Mesenchymal stem cell (in vitro differentiated cells and primary cell): ENCODE results near the gene NUP42.

ENCODE experiments used
- DNase-seq: peaks from one replicate; pipeline ENCODE4 v3.0.0-alpha.2; 2013
- H2AFZ ChIP-seq: one replicate; pipeline ENCODE4 v1.6.1; 2013; ENCODE audit warnings: low read depth, mild to moderate bottlenecking, control low read depth, inconsistent platforms, low read length, moderate library complexity
- H2AK5ac ChIP-seq: 2 replicates; pipeline ENCODE4 v1.6.1; 2013; ENCODE audit warnings: low read length, moderate library complexity, mild to moderate bottlenecking, inconsistent platforms; ENCODE audit not compliant: severe bottlenecking
- H2BK120ac ChIP-seq: one replicate; pipeline ENCODE4 v1.6.1; 2013; ENCODE audit warnings: low read depth, mild to moderate bottlenecking, inconsistent platforms, low read length, moderate library complexity
- H2BK12ac ChIP-seq, 2 experiments: one replicate each; pipeline ENCODE4 v1.6.1; 2013; ENCODE audit warnings: inconsistent platforms in 2 of 2, low read length in 2 of 2, mild to moderate bottlenecking in 2 of 2, moderate library complexity in 2 of 2, control low read depth in 1 of 2
- H2BK15ac ChIP-seq: one replicate; pipeline ENCODE4 v1.6.1; 2013; ENCODE audit warnings: mild to moderate bottlenecking, low read depth, inconsistent platforms; ENCODE audit not compliant: poor library complexity, severe bottlenecking
- H2BK5ac ChIP-seq: 2 replicates; pipeline ENCODE4 v1.6.1; 2013; ENCODE audit warnings: low read depth, mild to moderate bottlenecking, low read length, control low read depth, inconsistent platforms; ENCODE audit not compliant: poor library complexity, severe bottlenecking
- H3K14ac ChIP-seq, 2 experiments: one replicate each; pipeline ENCODE4 v1.6.1; 2013; ENCODE audit warnings: inconsistent platforms in 2 of 2, low read length in 2 of 2, control low read depth in 1 of 2, mild to moderate bottlenecking in 1 of 2, moderate library complexity in 1 of 2
- H3K18ac ChIP-seq, 2 experiments: one replicate each; pipeline ENCODE4 v1.6.1; 2013; ENCODE audit warnings: inconsistent platforms in 2 of 2, low read length in 2 of 2, control low read depth in 1 of 2, low read depth in 1 of 2, mild to moderate bottlenecking in 1 of 2
- H3K23ac ChIP-seq, 2 experiments: one replicate each; pipeline ENCODE4 v1.6.1; 2013; ENCODE audit warnings: inconsistent platforms in 2 of 2, low read length in 2 of 2, mild to moderate bottlenecking in 2 of 2, moderate library complexity in 2 of 2, control low read depth in 1 of 2
- H3K27ac ChIP-seq: 2 replicates; pipeline ENCODE4 v1.5.1; 2013; ENCODE audit warnings: mild to moderate bottlenecking, moderate library complexity, low read length, control low read depth, inconsistent platforms; ENCODE audit not compliant: poor library complexity, severe bottlenecking
- H3K27me3 ChIP-seq, 2 experiments: 2 replicates each; pipeline versions ENCODE4 v1.6.1 to v1.7.0; 2013; ENCODE audit warnings: low read length in 2 of 2, mild to moderate bottlenecking in 2 of 2, moderate library complexity in 2 of 2, control low read depth in 1 of 2, inconsistent platforms in 1 of 2; ENCODE audit not compliant: control insufficient read depth in 1 of 2, insufficient read depth in 1 of 2
- H3K36me3 ChIP-seq, 2 experiments: 2 replicates each; pipeline versions ENCODE4 v1.6.1 to v1.7.0; 2013; ENCODE audit warnings: low read length in 2 of 2, control low read depth in 1 of 2, inconsistent platforms in 1 of 2, low read depth in 1 of 2, mild to moderate bottlenecking in 1 of 2; ENCODE audit not compliant: insufficient read depth in 2 of 2, control insufficient read depth in 1 of 2
- H3K4ac ChIP-seq, 2 experiments: one replicate each; pipeline ENCODE4 v1.6.1; 2013; ENCODE audit warnings: inconsistent platforms in 2 of 2, low read length in 2 of 2, mild to moderate bottlenecking in 2 of 2, moderate library complexity in 2 of 2, control low read depth in 1 of 2, low read depth in 1 of 2
- H3K4me1 ChIP-seq: 2 replicates; pipeline ENCODE4 v1.6.1; 2013; ENCODE audit warnings: low read depth, low read length, control low read depth; ENCODE audit not compliant: control insufficient read depth, insufficient read depth
- H3K4me2 ChIP-seq: 2 replicates; pipeline ENCODE4 v1.6.1; 2013; ENCODE audit warnings: low read length, mild to moderate bottlenecking, inconsistent platforms; ENCODE audit not compliant: poor library complexity, severe bottlenecking
- H3K4me3 ChIP-seq, 2 experiments: 2 replicates each; pipeline versions ENCODE4 v1.5.1 to v1.7.0; 2013; ENCODE audit warnings: low read length in 2 of 2, mild to moderate bottlenecking in 2 of 2, control low read depth in 1 of 2, low read depth in 1 of 2; ENCODE audit not compliant: insufficient read depth in 1 of 2
- H3K79me1 ChIP-seq: replicated peaks from 2 replicates; pipeline ENCODE4 v1.6.1; 2013; ENCODE audit warnings: mild to moderate bottlenecking, control low read depth, low read length, inconsistent platforms; ENCODE audit not compliant: poor library complexity, severe bottlenecking
- H3K9ac ChIP-seq: 2 replicates; pipeline ENCODE4 v1.7.0; 2013; ENCODE audit warnings: mild to moderate bottlenecking, low read length, moderate library complexity
- H3K9me3 ChIP-seq: 2 replicates; pipeline ENCODE4 v1.7.0; 2013; ENCODE audit warnings: mild to moderate bottlenecking, low read length; ENCODE audit not compliant: control insufficient read depth
- H4K8ac ChIP-seq: one replicate; pipeline ENCODE4 v1.6.1; 2013; ENCODE audit warnings: inconsistent platforms, mild to moderate bottlenecking, low read length, moderate library complexity
- H4K91ac ChIP-seq: one replicate; pipeline ENCODE4 v1.6.1; 2013; ENCODE audit warnings: mild to moderate bottlenecking, low read length, inconsistent platforms
- WGBS: methylation state at CpG from one replicate; pipeline ENCODE4 v1.1.7; 2013; ENCODE audit warnings: mixed read lengths; 5-methylcytosine and 5-hydroxymethylcytosine counted together

The NUP42 gene

GRCh38 chr7:23235813-23236221 is 54.0 kb downstream of the NUP42 start:
- Histone ChIP-seq H3K9ac (no peak overlapping the region), H2BK15ac (no peak overlapping the region), H2BK12ac (no peak overlapping the region), H3K36me3 (no peaks in the 10 kb centered on the region), H2AFZ (no peak overlapping the region), H3K4me3 (no peak overlapping the region), H2BK5ac (no peak overlapping the region), H3K27me3 (no peaks in the 10 kb centered on the region), H3K79me1 (no peaks in the 10 kb centered on the region), H3K9me3 (no peaks in the 10 kb centered on the region), H3K4ac (no peak overlapping the region), H2BK120ac (no peak overlapping the region), H4K91ac (no peak overlapping the region), H3K4me2 (no peak overlapping the region), H4K8ac (no peak overlapping the region), H3K14ac (no peak overlapping the region), H3K18ac (no peak overlapping the region), H3K4me1 (peaks cover 1% of the 10 kb centered on the region), H3K27ac (no peak overlapping the region), H2AK5ac (no peak overlapping the region), H3K23ac (no peak overlapping the region)
- DNase-seq = no peak
- WGBS = 93% methylated on average over 6 of the region's 6 CpGs

GRCh38 chr7:23237000-23237399 is 55.2 kb downstream of the NUP42 start:
- Histone ChIP-seq H2BK15ac (no peak overlapping the region), H4K91ac (no peak overlapping the region), H3K4me1 (peaks cover 1% of the 10 kb centered on the region), H3K36me3 (no peaks in the 10 kb centered on the region), H3K27ac (no peak overlapping the region), H3K4me3 (no peak overlapping the region), H3K27me3 (no peaks in the 10 kb centered on the region), H2AFZ (no peak overlapping the region), H2BK120ac (no peak overlapping the region), H2BK12ac (no peak overlapping the region), H3K23ac (no peak overlapping the region), H3K79me1 (no peaks in the 10 kb centered on the region), H2AK5ac (no peak overlapping the region), H3K14ac (no peak overlapping the region), H3K18ac (no peak overlapping the region), H2BK5ac (no peak overlapping the region), H3K9me3 (no peaks in the 10 kb centered on the region), H3K9ac (no peak overlapping the region), H3K4ac (no peak overlapping the region), H3K4me2 (no peak overlapping the region), H4K8ac (no peak overlapping the region)
- DNase-seq = no peak
- 93% methylated on average over 3 of the region's 3 CpGs for WGBS

DNA sequence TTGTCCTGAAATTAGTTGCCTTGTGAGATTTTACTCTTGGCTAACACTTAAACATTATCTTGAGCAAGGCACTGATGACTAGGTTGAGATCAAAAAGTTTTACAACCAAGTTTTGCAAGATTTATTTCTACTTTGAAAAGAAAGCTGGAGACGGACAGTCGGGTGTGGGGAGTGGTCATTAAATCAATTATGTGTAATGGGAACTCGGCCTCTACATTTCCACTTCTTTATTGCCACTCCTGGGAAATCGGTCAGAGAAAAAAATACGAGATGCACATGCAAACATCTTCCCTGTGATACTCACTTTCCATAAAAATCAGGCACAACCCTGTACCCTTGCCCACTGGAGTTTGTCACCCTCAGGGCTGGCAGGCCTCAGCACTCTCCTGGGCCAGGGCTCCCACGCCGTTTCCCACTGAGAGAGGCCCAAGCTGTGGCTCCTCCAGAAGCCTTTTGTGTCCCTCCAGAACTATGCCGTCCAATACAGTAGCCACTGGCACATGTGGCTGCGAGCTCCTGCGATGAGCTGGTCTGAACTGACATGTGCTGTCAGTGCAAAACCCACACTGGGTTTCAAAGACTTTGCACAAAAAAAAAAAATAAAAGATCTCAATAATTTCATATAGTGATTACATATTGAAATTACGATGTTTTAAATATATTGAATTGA is 57.3 kb downstream of the NUP42 start:
- Histone ChIP-seq H2BK5ac (no peak overlapping the region), H3K36me3 (no peaks in the 10 kb centered on the region), H3K4me1 (peaks cover 1% of the 10 kb centered on the region), H2AK5ac (no peak overlapping the region), H3K4ac (no peak overlapping the region), H3K18ac (no peak overlapping the region), H3K27ac (no peak overlapping the region), H4K8ac (no peak overlapping the region), H3K9me3 (no peaks in the 10 kb centered on the region), H3K27me3 (no peaks in the 10 kb centered on the region), H3K79me1 (no peaks in the 10 kb centered on the region), H2BK120ac (no peak overlapping the region), H3K4me2 (no peak overlapping the region), H2AFZ (no peak overlapping the region), H3K9ac (no peak overlapping the region), H3K14ac (no peak overlapping the region), H2BK15ac (no peak overlapping the region), H2BK12ac (no peak overlapping the region), H3K4me3 (no peak overlapping the region), H4K91ac (no peak overlapping the region), H3K23ac (no peak overlapping the region)
- WGBS = 94% methylated on average over 9 of the region's 11 CpGs
- no peak for DNase-seq

DNA sequence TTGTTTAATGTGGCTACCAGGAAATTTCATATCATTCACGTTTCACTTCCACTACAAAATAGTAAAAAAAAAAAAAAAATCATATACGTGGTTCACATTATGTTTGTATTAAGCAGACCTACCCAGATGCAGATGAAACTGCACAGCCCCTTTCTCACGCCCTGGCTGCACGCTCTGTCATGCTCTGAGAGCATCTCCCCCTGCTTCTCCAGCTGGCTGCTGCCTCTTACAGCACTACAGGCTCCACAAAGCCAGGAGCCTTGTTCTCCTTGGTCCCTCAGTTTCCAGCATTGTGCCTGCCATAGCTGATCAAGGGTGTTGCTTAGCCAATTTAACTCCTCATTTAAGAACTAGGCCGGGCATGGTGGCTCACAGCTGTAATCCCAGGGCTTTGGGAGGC is 57.9 kb downstream of the NUP42 start:
- no peak overlapping the region for H3K23ac ChIP-seq
- H2BK120ac ChIP-seq = no peak overlapping the region
- no peak overlapping the region for H4K91ac ChIP-seq
- H3K79me1 ChIP-seq = no peaks in the 10 kb centered on the region
- no peak overlapping the region for H4K8ac ChIP-seq
- peaks cover 1% of the 10 kb centered on the region for H3K4me1 ChIP-seq
- H3K27me3 ChIP-seq = no peaks in the 10 kb centered on the region
- H3K18ac ChIP-seq = no peak overlapping the region
- H2AK5ac ChIP-seq = no peak overlapping the region
- H3K9me3 ChIP-seq = no peaks in the 10 kb centered on the region
- no peak overlapping the region for H2BK12ac ChIP-seq
- H3K4ac ChIP-seq = no peak overlapping the region
- H3K9ac ChIP-seq = no peak overlapping the region
- 89% methylated on average over 5 of the region's 5 CpGs for WGBS
- H3K4me3 ChIP-seq = no peak overlapping the region
- DNase-seq = no peak
- no peak overlapping the region for H3K14ac ChIP-seq
- no peak overlapping the region for H2BK15ac ChIP-seq
- H2AFZ ChIP-seq = no peak overlapping the region
- H2BK5ac ChIP-seq = no peak overlapping the region
- H3K4me2 ChIP-seq = no peak overlapping the region
- H3K36me3 ChIP-seq = no peaks in the 10 kb centered on the region
- H3K27ac ChIP-seq = no peak overlapping the region
